Aorta (tissue), 5 donors: ENCODE results near the gene GPS1. TPM values are rescaled to one million over a fixed set of nuclear protein-coding genes. Genes with fewer than 3 reads are reported as not detected.

Source experiments
- ATAC-seq: fragments of 200-7000 bp; cut with Tn5 transposase; one replicate; pipeline ENCODE4 v1.9.1; 2022; ENCODE audit warnings: moderate library complexity; ENCODE audit not compliant: low FRiP score
- DNase-seq, 2 donors: peaks; one replicate each; pipeline ENCODE4 v3.0.0-alpha.2; 2020
- H3K27ac ChIP-seq, 2 donors: one replicate each; pipeline ENCODE4 v1.5.1; 2013; ENCODE audit warnings: low read length in 2 of 2, mild to moderate bottlenecking in 2 of 2, moderate library complexity in 2 of 2, control low read depth in 1 of 2, inconsistent platforms in 1 of 2, low read depth in 1 of 2
- H3K27me3 ChIP-seq, 2 donors: one replicate each; pipeline ENCODE4 v1.6.1; 2013; ENCODE audit warnings: control low read depth in 1 of 2, low read length in 1 of 2, mild to moderate bottlenecking in 1 of 2, moderate library complexity in 1 of 2; ENCODE audit not compliant: insufficient read depth in 2 of 2, control insufficient read depth in 1 of 2
- H3K36me3 ChIP-seq, 2 donors: one replicate each; pipeline ENCODE4 v1.6.1; 2013; ENCODE audit warnings: control low read depth in 1 of 2, low read length in 1 of 2, mild to moderate bottlenecking in 1 of 2; ENCODE audit not compliant: insufficient read depth in 2 of 2, control insufficient read depth in 1 of 2
- H3K4me1 ChIP-seq, 2 donors: one replicate each; pipeline ENCODE4 v1.6.1; 2013; ENCODE audit warnings: low read length in 2 of 2, control low read depth in 1 of 2, mild to moderate bottlenecking in 1 of 2, moderate library complexity in 1 of 2; ENCODE audit not compliant: insufficient read depth in 2 of 2, control insufficient read depth in 1 of 2
- H3K4me3 ChIP-seq, 2 donors: one replicate each; pipeline ENCODE4 v1.5.1; 2013; ENCODE audit warnings: low read length in 2 of 2, control low read depth in 1 of 2, mild to moderate bottlenecking in 1 of 2
- H3K9me3 ChIP-seq: one replicate; pipeline ENCODE4 v1.6.1; 2013; ENCODE audit warnings: mild to moderate bottlenecking, low read length; ENCODE audit not compliant: control insufficient read depth
- WGBS, 2 donors: extraction: QIAGEN DNeasy Blood & Tissue Kit; methylation state at CpG; one replicate each; pipeline ENCODE4 v1.1.7; 2013; 5-methylcytosine and 5-hydroxymethylcytosine counted together
- intact Hi-C, 2 donors: fragments of 100-400 bp; cut with DNase I; formaldehyde crosslinking; loops; one replicate each; pipeline versions ENCODE4 v1.14.2 to v1.15.0; 2022
- polyA plus RNA-seq, 2 donors: library from polyadenylated mRNA; stranded (reverse); fragments of 200-250 nt; gene quantifications; one replicate each; pipeline ENCODE4 v1.2.3, GENCODE V29; 2013
- total RNA-seq, 2 donors: library from RNA; stranded (reverse); fragmentation: NEBNext Ultra II Directional; extraction: Animal tissue kit (Norgen Biotek cat#: 25700); gene quantifications; one replicate each; pipeline ENCODE4 v1.2.1, GENCODE V29; 2021
- donor health status: healthy with polysubstance abuse.
- donor health status: Bipolar disorder and iron deficiency.
- donor health status: DM: no; HTN: no; CAD: no.
- donor health status: DM: no; HTN: no; CAD: no.
- donor health status: DM: yes; HTN: yes; CAD: no.

The GPS1 gene
- total and polyA plus RNA-seq, 4 donors, result 46.9 to 171 (median 54.1) TPM

DNA sequence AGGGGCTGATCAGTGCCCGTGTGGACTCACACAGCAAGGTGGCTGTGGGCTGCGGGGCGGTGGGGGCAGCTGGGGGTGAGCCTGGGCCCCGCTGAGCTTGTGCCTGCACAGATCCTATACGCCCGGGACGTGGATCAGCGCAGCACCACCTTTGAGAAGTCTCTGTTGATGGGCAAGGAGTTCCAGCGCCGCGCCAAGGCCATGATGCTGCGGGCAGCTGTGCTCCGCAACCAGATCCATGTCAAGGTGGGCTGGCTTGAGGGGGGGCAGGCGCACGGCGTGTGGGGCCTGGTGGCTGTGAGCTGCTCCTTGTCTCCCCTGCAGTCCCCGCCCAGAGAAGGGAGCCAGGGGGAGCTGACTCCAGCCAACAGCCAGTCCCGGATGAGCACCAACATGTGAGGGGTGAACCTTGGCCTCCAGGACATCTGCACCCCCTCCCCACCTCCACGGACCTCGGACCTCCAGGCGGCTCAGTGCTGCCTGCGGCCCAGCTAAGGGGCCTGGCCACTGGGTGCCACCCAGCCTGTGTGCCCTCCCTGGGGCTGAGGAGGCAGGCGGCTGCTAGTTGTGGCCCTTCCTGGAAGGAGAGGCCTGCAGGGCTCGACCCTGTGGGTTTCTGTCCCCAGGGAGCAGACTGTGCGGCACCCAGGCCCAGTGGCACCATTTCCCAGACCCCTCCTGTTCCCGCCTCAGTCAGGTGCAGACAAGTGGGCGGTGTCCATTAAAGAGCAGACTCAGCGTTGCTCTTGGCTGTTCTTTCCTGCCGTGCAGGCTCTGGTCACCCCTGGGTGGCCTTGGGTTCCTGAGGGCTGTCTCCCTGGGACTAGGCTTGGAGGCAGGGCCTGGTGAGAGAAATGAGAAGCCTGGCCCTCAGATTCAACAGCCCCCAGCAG lies 5.3 kb downstream of the GPS1 start:
- 76 to 78% methylated on average over 26 to 29 of the region's 29 CpGs for WGBS, 2 donors
- H3K4me1 ChIP-seq, result no peaks in the 10 kb centered on the region
- no peak overlapping the region for H3K27ac ChIP-seq
- peaks cover 0 to 8% of the 10 kb centered on the region in 2 donors for H3K36me3 ChIP-seq
- ATAC-seq (no peak), DNase-seq (no peak)
- no peak overlapping the region for H3K4me3 ChIP-seq
- H3K27me3 ChIP-seq, result no peaks in the 10 kb centered on the region
- intact Hi-C loops, result no loop called here
- no peaks in the 10 kb centered on the region for H3K9me3 ChIP-seq

DNA sequence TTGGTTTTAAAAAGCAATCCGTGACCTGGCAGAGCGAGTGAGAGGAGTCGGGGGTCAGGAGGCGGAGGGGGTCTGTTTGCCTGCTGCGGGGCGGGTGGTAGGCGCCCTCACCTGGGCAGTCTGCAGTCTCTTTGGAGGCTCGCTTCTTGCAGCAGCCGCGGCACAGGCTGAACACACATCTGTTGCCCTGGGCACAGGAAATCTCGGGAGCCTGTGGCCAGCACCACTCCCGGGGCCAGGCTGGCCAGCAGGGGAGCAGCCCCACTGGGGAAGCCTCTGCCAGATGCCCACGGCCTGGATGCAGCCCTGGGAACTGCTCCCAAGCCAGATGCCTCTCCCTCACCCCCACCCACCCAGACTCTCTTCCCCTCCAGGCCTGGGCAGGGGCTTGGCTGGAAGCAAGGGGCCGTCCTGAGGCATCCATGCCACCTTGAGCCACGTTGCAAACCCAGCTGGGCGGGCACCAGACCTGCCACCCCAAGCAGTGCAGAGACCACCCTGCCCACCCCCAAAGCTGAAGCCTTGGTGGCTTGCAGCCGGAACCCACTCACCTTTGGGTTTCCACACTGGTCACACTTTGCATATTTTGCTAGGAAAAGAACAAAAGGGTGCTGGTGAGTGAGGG lies 6.6 kb downstream of the GPS1 start:
- no peak for DNase-seq
- no peak overlapping the region for H3K4me3 ChIP-seq
- 68 to 74% methylated on average over 16 to 17 of the region's 17 CpGs for WGBS, 2 donors
- H3K27me3 ChIP-seq, result no peaks in the 10 kb centered on the region
- no peak for ATAC-seq
- H3K36me3 ChIP-seq, result peaks cover 0 to 8% of the 10 kb centered on the region in 2 donors
- intact Hi-C loops, result no loop called here
- H3K27ac ChIP-seq, result no peak overlapping the region
- H3K4me1 ChIP-seq, result no peaks in the 10 kb centered on the region
- H3K9me3 ChIP-seq, result no peaks in the 10 kb centered on the region

DNA sequence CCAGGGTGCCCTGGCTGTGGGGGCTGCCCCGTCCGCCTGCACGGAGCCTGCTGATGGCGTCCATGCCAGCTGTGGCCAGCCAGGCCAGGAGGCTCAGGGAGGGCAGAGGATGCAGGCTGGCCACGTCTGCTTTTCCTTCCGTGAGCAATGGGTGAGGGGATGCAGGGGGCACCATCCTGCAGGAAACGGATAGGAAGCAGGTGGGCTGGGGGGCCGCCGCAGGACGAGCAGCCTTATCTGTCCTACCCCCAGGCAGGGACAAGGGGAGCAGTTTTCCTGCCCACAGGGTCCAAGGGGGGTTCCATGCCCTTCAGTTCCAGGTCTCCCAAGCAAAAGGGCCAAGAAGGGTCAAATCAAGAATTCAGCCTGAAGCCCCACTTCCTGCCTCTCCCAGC lies 7.2 kb downstream of the GPS1 start:
- DNase-seq, result no peak
- H3K36me3 ChIP-seq, result peaks cover 0 to 8% of the 10 kb centered on the region in 2 donors
- WGBS, 2 donors, result 68 to 69% methylated on average over 10 of the region's 10 CpGs
- ATAC-seq, result no peak
- H3K9me3 ChIP-seq, result no peaks in the 10 kb centered on the region
- no peak overlapping the region for H3K27ac ChIP-seq
- intact Hi-C loops, result no loop called here
- no peaks in the 10 kb centered on the region for H3K27me3 ChIP-seq
- no peak overlapping the region for H3K4me3 ChIP-seq
- H3K4me1 ChIP-seq, result no peaks in the 10 kb centered on the region

DNA sequence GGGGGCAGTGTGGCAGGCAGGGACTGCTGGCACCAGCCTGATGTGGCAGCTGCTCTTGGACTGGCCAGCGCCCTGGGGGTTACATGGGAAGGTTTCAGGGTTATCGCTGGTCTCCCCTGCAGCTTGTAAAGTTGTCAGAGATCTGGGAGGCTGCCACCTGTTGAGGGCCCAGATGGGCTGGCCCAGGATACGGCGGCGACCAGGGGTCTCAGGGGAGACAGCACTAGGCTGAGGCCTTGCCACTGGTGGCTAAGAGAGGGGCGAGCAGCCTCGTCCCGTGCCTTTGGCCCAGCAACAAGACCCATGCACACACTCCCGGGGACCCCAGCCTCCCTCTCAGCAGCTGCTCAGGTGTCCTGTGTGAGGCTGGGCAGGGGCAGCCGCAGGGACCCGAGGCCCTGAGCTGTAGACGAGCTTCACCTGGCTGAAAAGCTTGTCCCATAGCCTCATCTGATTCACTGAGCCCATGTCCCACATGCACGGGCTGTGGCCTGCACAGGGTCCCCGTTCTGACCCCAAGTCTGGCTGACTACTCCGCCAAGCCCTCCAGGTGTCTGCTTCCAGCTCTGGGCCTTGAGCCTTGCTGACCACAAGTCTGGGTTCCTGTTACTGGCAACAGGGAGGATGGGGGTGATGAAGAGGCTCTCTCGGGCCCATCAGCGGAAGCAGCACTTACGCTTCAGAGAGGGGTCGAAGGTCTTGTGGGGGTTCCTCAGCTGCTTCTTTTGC lies 7.7 kb downstream of the GPS1 start:
- Histone ChIP-seq H3K27ac (no peak overlapping the region), H3K27me3 (no peaks in the 10 kb centered on the region), H3K9me3 (no peaks in the 10 kb centered on the region), H3K4me1 (no peaks in the 10 kb centered on the region), H3K4me3 (no peak overlapping the region), H3K36me3 (peaks cover 0 to 8% of the 10 kb centered on the region in 2 donors)
- no peak for ATAC-seq
- 69 to 72% methylated on average over 19 of the region's 19 CpGs for WGBS, 2 donors
- DNase-seq, result no peak
- intact Hi-C loops, result no loop called here

DNA sequence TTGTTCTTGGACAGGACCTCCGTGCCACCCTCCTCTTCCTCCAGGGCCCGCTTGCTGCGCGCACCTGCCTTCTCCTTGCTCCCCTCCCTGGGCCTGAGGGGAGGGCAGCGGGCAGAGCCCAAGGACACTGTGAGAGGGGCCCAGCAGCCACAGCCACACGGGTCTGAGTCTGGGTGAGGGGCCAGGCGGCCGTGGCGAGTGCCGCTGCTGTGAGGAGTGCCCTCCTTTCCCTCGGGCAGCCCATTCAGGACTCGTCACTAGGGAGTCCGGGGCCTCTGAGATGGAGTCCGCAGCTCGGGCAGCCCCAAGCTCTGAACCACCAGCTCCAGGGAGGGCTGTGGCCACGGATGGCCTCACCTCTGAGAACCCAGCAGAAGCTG lies 8.3 kb downstream of the GPS1 start:
- H3K27me3 ChIP-seq, result no peaks in the 10 kb centered on the region
- H3K4me3 ChIP-seq, result no peak overlapping the region
- no peak overlapping the region for H3K27ac ChIP-seq
- ATAC-seq, result no peak
- intact Hi-C loops, result no loop called here
- peaks cover 0 to 8% of the 10 kb centered on the region in 2 donors for H3K36me3 ChIP-seq
- H3K4me1 ChIP-seq, result no peaks in the 10 kb centered on the region
- 81 to 85% methylated on average over 15 to 16 of the region's 16 CpGs for WGBS, 2 donors
- no peaks in the 10 kb centered on the region for H3K9me3 ChIP-seq
- DNase-seq, result no peak

DNA sequence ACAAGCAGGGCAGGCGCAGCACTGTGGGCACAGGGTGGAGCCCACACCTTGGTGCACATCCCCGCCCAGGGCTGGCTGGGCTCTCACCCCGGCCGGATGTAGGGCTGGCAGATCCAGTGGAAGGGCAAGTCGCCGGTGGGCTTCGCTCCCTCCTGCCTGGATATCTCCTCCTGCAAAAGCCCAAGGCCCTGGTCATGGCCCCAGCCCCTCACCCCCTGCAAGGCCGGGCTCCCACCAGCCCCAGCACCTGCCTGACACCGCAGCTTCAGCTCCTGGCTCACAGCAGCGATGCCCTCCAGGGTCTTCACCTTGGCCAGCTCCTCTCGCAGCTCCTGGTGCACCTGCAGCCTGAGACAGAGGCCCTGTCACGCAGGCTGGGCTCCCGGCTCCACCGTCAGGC lies 8.9 kb downstream of the GPS1 start:
- 86 to 88% methylated on average over 9 to 14 of the region's 14 CpGs for WGBS, 2 donors

DNA sequence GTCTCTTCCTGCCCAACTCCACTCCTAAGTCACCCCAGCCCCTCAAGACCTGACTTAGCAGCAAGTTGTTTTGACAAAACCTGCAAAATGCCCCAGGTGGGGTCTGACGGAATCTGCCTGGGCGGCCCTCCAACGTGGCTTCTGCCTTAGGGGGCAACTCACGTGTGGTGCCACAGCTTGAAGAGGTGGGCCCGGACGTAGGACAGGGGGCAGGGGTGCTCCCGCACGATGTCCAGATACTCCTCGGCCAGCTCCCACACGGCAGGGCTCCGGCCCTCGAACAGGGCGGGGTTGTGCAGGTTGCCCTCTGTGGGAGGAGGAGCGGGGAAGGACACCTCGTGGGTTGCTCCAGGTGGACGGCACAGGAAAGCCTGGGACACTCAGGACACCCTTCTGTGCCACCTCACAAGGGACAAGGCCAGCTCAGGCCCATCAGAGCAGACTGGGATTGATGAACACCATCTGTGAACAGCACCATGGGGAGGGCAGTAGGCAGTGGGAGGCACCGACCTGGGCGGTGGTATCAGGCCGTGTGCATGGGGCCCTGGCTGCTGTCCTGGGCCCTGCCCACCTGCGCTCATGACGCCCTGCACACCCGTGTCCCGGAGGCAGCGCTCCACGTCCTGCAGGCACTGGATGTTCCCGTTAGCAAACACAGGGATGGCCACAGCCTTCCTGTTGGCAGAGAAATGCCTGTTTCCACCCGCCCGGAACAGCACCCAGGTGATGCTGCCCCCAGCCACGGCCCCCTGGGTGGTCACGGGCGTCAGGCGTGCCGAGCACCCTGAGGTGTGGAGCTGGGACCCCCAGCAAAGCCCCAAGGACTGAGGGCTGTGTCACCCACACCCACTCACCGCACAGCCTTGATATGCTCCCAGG lies 9.6 kb downstream of the GPS1 start:
- 84 to 86% methylated on average over 34 of the region's 34 CpGs for WGBS, 2 donors

More for the DNA sequence above, 8.9 kb downstream of the GPS1 start:
- Histone ChIP-seq H3K4me3 (no peak overlapping the region), H3K36me3 (peaks cover 0 to 6% of the 10 kb centered on the region in 2 donors), H3K27me3 (no peaks in the 10 kb centered on the region), H3K4me1 (no peaks in the 10 kb centered on the region), H3K27ac (no peak overlapping the region), H3K9me3 (no peaks in the 10 kb centered on the region)
- intact Hi-C loops, result no loop called here
- no peak for DNase-seq
- no peak for ATAC-seq

More for the DNA sequence above, 9.6 kb downstream of the GPS1 start:
- intact Hi-C loops, result no loop called here
- Histone ChIP-seq H3K9me3 (no peaks in the 10 kb centered on the region), H3K27ac (no peak overlapping the region), H3K27me3 (no peaks in the 10 kb centered on the region), H3K4me3 (no peak overlapping the region), H3K36me3 (peaks cover 0 to 6% of the 10 kb centered on the region in 2 donors), H3K4me1 (no peaks in the 10 kb centered on the region)
- ATAC-seq, result no peak
- no peak for DNase-seq
